B cell (primary cell): Measurements from ENCODE around the gene EFNB3. TPM values are rescaled to one million over a fixed set of nuclear protein-coding genes. Genes with fewer than 3 reads are reported as not detected.
A peak's percentile ranks its signal among the peaks of the same experiment; 100 is the strongest.

Source experiments
- ATAC-seq: fragments of 200-7000 bp; cut with Tn5 transposase; one replicate; pipeline ENCODE4 v1.10.0; 2021; ENCODE audit warnings: low read depth, mild to moderate bottlenecking, moderate number of reproducible peaks, moderate library complexity
- CTCF ChIA-PET: fragments of 350-600 bp; sonication (Branson Sonifier 250); formaldehyde crosslinking; loops from one replicate; lab custom pipeline; 2021; ENCODE audit warnings: antibody characterized with exemption, inconsistent platforms; lab: Charles Lee
- POLR2A ChIA-PET: fragments of 350-600 bp; sonication (Branson Sonifier 250); formaldehyde crosslinking; loops from one replicate; lab custom pipeline; 2021; ENCODE audit warnings: antibody characterized with exemption; lab: Charles Lee
- DNase-seq: peaks from one replicate; pipeline ENCODE4 v3.0.0; 2013
- H2AFZ ChIP-seq: 2 replicates; pipeline ENCODE4 v1.6.1; 2012; ENCODE audit warnings: mild to moderate bottlenecking, low read depth, low read length; ENCODE audit not compliant: insufficient read depth, poor library complexity, severe bottlenecking
- H3K27ac ChIP-seq, 2 donors: 1 replicate in 1 of 2; 2 replicates in 1 of 2; pipeline ENCODE4 v1.5.1; 2012 to 2013; ENCODE audit warnings: low read length in 2 of 2, mild to moderate bottlenecking in 2 of 2, moderate library complexity in 1 of 2
- H3K27me3 ChIP-seq, 4 experiments: fragments of 200-600 bp in 1 of 4; sonication (generic) in 1 of 4; replicated peaks in 1 of 4; 1 replicate in 2 of 4; 2 replicates in 2 of 4; pipeline versions ENCODE4 v1.6.1 to v1.7.0; 2013 to 2016; ENCODE audit warnings: low read length in 3 of 4, mild to moderate bottlenecking in 2 of 4, mixed read lengths in 1 of 4, moderate library complexity in 1 of 4; ENCODE audit not compliant: insufficient read depth in 4 of 4, control insufficient read depth in 3 of 4; ENCODE audit errors: control extremely low read depth in 1 of 4
- H3K36me3 ChIP-seq, 2 experiments: replicated peaks in 1 of 2; 1 replicate in 1 of 2; 2 replicates in 1 of 2; pipeline versions ENCODE4 v1.6.1 to v1.7.1; 2013; ENCODE audit warnings: low read length in 1 of 2; ENCODE audit not compliant: insufficient read depth in 2 of 2, control insufficient read depth in 1 of 2; ENCODE audit errors: control extremely low read depth in 1 of 2, extremely low read depth in 1 of 2
- H3K4me1 ChIP-seq, 2 donors: fragments of 200-600 bp in 1 of 2; sonication (generic) in 1 of 2; 1 replicate in 1 of 2; 2 replicates in 1 of 2; pipeline versions ENCODE4 v1.5.1 to v1.6.1; 2013 to 2017; ENCODE audit warnings: low read length in 2 of 2; ENCODE audit not compliant: control insufficient read depth in 2 of 2, insufficient read depth in 2 of 2
- H3K4me2 ChIP-seq: replicated peaks from 2 replicates; pipeline ENCODE3; 2012; ENCODE audit warnings: mild to moderate bottlenecking, low read depth, low read length; ENCODE audit not compliant: poor library complexity, severe bottlenecking
- H3K4me3 ChIP-seq, 5 experiments: fragments of 200-600 bp in 1 of 5; sonication (generic) in 1 of 5; 1 replicate in 3 of 5; 2 replicates in 2 of 5; pipeline versions ENCODE4 v1.5.1 to v1.7.0; 2011 to 2016; ENCODE audit warnings: low read length in 4 of 5, mild to moderate bottlenecking in 4 of 5, low read depth in 2 of 5, control low read depth in 1 of 5, moderate library complexity in 1 of 5; ENCODE audit not compliant: insufficient read depth in 1 of 5; ENCODE audit errors: control extremely low read depth in 1 of 5, extremely low read depth in 1 of 5
- H3K79me2 ChIP-seq: fragments of 200-600 bp; sonication (generic); one replicate; pipeline ENCODE4 v1.6.0; 2016; ENCODE audit warnings: low read length; ENCODE audit not compliant: control insufficient read depth, insufficient read depth
- H3K9ac ChIP-seq: fragments of 200-600 bp; sonication (generic); 2 replicates; pipeline ENCODE4 v1.6.1; 2017; ENCODE audit warnings: mild to moderate bottlenecking, low read length, moderate library complexity
- H3K9me3 ChIP-seq, 3 donors: one replicate each; pipeline versions ENCODE4 v1.6.1 to v1.7.1; 2013; ENCODE audit warnings: low read length in 2 of 3; ENCODE audit not compliant: control insufficient read depth in 2 of 3, insufficient read depth in 1 of 3; ENCODE audit errors: control extremely low read depth in 1 of 3
- H4K20me1 ChIP-seq: 2 replicates; pipeline ENCODE4 v1.6.0; 2012; ENCODE audit warnings: mild to moderate bottlenecking, low read length; ENCODE audit not compliant: insufficient read depth, control insufficient read depth, poor library complexity, severe bottlenecking
- H3K27ac Mint-ChIP-seq: one replicate; pipeline ENCODE4 v1.8.0; 2021; ENCODE audit warnings: mixed read lengths
- H3K27me3 Mint-ChIP-seq: one replicate; pipeline ENCODE4 v1.8.0; 2021; ENCODE audit warnings: mixed read lengths
- H3K4me1 Mint-ChIP-seq: one replicate; pipeline ENCODE4 v1.8.0; 2021; ENCODE audit warnings: mixed read lengths
- H3K4me3 Mint-ChIP-seq: one replicate; pipeline ENCODE4 v1.8.0; 2021; ENCODE audit warnings: mixed read lengths
- H3K9me3 Mint-ChIP-seq: one replicate; pipeline ENCODE4 v1.8.0; 2022; ENCODE audit warnings: mixed read lengths; ENCODE audit not compliant: insufficient read depth
- EZH2 ChIP-seq: IDR thresholded peaks from 2 replicates; pipeline ENCODE4 v1.6.1; 2012; ENCODE audit warnings: borderline replicate concordance, low read depth, mild to moderate bottlenecking, moderate library complexity, low read length; ENCODE audit not compliant: insufficient read depth, poor library complexity, severe bottlenecking
- WGBS: methylation state at CpG from one replicate; pipeline ENCODE4 v1.1.5; 2013; ENCODE audit warnings: missing lambda C conversion rate; ENCODE audit not compliant: insufficient coverage; 5-methylcytosine and 5-hydroxymethylcytosine counted together
- intact Hi-C: fragments of 100-400 bp; cut with micrococcal nuclease; formaldehyde crosslinking; loops from one replicate; pipeline ENCODE4 v1.10.0; 2022
- polyA plus RNA-seq: library from polyadenylated mRNA; depleted of rRNA; stranded (reverse); fragments of >200 nt; gene quantifications from 2 replicates; pipeline ENCODE4 v1.2.3, GENCODE V29; 2012
- total RNA-seq, 2 donors: library from RNA; stranded (reverse); fragments of 120-200 nt in 1 of 2; gene quantifications; 1 replicate in 1 of 2; 2 replicates in 1 of 2; pipeline versions ENCODE4 v1.2.3 to v1.2.4, GENCODE V29; 2013 to 2022
- TF ChIP-seq, protein P1 (sequence below): fragments of 200-600 bp; IDR thresholded peaks from one replicate; pipeline ENCODE4 v1.8.0; 2022; ENCODE audit warnings: antibody characterized with exemption, mild to moderate bottlenecking

EFNB3 gene
- total and polyA plus RNA-seq, 2 donors (not counting 1 experiment from before 2014, with no cell fraction given): not detected

DNA sequence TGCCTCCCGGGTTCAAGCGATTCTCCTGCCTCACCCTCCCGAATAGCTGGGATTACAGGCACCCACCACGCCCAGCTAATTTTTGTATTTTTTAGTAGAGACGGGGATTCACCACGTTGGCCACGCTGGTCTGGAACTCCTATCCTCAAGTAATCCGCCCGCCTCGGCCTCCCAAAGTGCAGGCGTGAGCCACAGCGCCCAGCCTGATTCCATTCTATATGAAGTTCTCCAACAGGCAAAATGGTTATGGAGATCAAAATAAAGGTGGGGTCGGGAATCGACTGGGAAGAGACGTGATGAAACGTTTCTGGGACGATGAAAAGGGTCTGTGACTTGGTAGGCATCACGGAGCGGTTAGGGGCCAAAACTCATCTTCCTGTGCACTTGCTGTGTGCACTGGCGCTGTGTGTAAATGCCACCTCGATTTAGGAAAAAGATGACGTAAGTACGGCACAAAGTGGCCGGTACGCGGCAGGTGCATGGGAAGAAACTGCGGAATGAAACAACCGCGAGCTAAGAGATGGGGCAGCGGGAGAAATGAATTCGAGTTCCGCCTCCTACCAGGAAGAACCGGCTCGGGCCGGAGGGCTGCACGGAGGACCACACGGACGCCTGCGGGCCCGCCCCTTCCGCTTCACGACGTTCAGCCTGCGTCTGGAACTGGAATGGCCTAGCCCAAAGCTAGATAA, 19.3 kb upstream of the EFNB3 start:
- DNase-seq: peak; percentile 96
- peak; percentile 52 for ATAC-seq
- H3K4me1 ChIP-seq: peaks cover 22 to 32% of the 10 kb centered on the region in 2 donors
- H3K4me3 ChIP-seq: peak overlapping the region; percentile 68 to 100 (median 100)
- Mint-ChIP-seq H3K4me3 (peak overlapping the region; percentile 98), H3K27ac (peak overlapping the region; percentile 100), H3K27me3 (no peaks in the 10 kb centered on the region), H3K9me3 (no peaks in the 10 kb centered on the region), H3K4me1 (peaks cover 37% of the 10 kb centered on the region)
- peak overlapping the region; percentile 84 for H3K4me2 ChIP-seq
- H3K27ac ChIP-seq: peak overlapping the region; percentile 94 to 99
- TF ChIP-seq EZH2: no peak
- TF ChIP-seq, protein P1, sequence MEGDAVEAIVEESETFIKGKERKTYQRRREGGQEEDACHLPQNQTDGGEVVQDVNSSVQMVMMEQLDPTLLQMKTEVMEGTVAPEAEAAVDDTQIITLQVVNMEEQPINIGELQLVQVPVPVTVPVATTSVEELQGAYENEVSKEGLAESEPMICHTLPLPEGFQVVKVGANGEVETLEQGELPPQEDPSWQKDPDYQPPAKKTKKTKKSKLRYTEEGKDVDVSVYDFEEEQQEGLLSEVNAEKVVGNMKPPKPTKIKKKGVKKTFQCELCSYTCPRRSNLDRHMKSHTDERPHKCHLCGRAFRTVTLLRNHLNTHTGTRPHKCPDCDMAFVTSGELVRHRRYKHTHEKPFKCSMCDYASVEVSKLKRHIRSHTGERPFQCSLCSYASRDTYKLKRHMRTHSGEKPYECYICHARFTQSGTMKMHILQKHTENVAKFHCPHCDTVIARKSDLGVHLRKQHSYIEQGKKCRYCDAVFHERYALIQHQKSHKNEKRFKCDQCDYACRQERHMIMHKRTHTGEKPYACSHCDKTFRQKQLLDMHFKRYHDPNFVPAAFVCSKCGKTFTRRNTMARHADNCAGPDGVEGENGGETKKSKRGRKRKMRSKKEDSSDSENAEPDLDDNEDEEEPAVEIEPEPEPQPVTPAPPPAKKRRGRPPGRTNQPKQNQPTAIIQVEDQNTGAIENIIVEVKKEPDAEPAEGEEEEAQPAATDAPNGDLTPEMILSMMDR: no peak
- peak overlapping the region; percentile 97 for H3K9ac ChIP-seq
- H2AFZ ChIP-seq: peak overlapping the region; percentile 75
- H3K27me3 ChIP-seq: no peaks in the 10 kb centered on the region
- H3K36me3 ChIP-seq: peaks cover 0 to 8% of the 10 kb centered on the region in 2 experiments
- H4K20me1 ChIP-seq: peaks cover 6% of the 10 kb centered on the region
- ChIA-PET POLR2A (interaction anchor here (0.5 to 3.6 kb wide), 24 partner anchors 10 to 650 kb away, joined by 3 to 35 read pairs (median 5); partner anchors contain the start of genes ATP1B2, FXR2, KDM6B and MPDU1), CTCF (interaction anchor here (0.6 to 5.2 kb wide), 13 partner anchors 12 to 639 kb away, joined by 3 to 35 read pairs (median 8); partner anchors contain the start of genes CD68, FXR2, MPDU1 and NAA38)
- peaks cover 72% of the 10 kb centered on the region for H3K79me2 ChIP-seq
- 12% methylated on average over 40 of the region's 44 CpGs for WGBS
- intact Hi-C loops: loop anchor here (1.0 to 5.0 kb wide), 14 partner anchors 35 to 1033 kb away; partner anchors contain the start of genes ATP1B2, C17orf100, CTC1 and CTDNEP1
- no peaks in the 10 kb centered on the region for H3K9me3 ChIP-seq
